GM12892 (cell line): ENCODE measurements around the gene TNXB.
"Not testable (repeated sequence)": the region's sequence is repeated elsewhere in the genome, so short reads cannot be mapped to it uniquely, and the experiment has no call there.

Source experiments
- POLR2AphosphoS5 ChIP-seq: IDR thresholded peaks from 2 replicates; pipeline ENCODE4 v1.6.1; 2011; ENCODE audit warnings: low read depth, low read length, control low read depth
- TAF1 ChIP-seq: IDR thresholded peaks from 2 replicates; pipeline ENCODE4 v1.6.1; 2011; ENCODE audit warnings: low read depth, mild to moderate bottlenecking, control low read depth, low read length, borderline replicate concordance

DNA sequence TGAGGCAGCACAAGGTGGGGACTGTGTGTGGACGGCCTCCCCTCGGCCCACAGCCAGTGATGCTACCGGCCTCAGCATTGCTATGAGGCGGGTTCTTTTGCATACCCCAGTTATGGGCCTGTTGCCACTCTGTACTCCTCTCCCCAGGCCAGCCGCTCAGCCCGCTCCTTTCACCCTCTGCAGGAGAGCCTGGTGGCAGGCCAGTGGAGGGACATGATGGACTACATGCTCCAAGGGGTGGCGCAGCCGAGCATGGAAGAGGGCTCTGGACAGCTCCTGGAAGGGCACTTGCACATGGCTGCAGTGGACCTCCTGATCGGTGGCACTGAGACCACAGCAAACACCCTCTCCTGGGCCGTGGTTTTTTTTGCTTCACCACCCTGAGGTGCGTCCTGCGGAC is 102.1 kb downstream of the TNXB start:
- not testable (repeated sequence) for TF ChIP-seq POLR2AphosphoS5, TAF1
